MM.1S (cell line): ENCODE results near the gene TMEM108.

Experiments used
- EZH2 ChIP-seq: fragments of 300-600 bp; sonication (generic); optimal IDR thresholded peaks from 2 replicates; pipeline ENCODE3; 2017; ENCODE audit warnings: low read depth, mild to moderate bottlenecking, antibody characterized with exemption, low read length, mixed read lengths
- EZH2phosphoT487 ChIP-seq: fragments of 300-600 bp; sonication (generic); IDR thresholded peaks from 2 replicates; pipeline ENCODE4 v1.6.1; 2018; ENCODE audit warnings: antibody characterized with exemption, low read length
- TF ChIP-seq, protein P1 (sequence below): fragments of 300-600 bp; sonication (generic); IDR thresholded peaks from 2 replicates; pipeline ENCODE4 v1.5.1; 2016; ENCODE audit warnings: antibody characterized with exemption, low read length, mixed read lengths

DNA sequence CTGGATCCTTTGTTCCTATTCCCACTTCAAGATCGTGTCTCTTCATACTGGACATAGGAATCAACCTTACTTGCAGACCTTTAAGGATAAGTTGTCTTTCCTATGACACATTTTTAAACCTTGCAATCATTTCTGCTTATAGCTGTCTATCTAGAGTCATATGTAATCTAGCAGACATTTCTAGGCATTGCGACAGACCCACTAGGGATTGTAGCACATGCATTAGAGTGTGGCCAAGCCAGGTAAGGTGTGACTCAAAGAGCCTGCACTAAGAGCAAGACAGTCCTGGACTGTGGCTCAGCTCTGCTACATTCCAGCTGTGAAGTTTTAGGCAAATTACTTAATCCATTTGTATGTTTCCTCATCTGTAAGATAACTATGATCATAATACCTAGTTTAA lies 322.8 kb downstream of the TMEM108 start:
- TF ChIP-seq, protein P1, sequence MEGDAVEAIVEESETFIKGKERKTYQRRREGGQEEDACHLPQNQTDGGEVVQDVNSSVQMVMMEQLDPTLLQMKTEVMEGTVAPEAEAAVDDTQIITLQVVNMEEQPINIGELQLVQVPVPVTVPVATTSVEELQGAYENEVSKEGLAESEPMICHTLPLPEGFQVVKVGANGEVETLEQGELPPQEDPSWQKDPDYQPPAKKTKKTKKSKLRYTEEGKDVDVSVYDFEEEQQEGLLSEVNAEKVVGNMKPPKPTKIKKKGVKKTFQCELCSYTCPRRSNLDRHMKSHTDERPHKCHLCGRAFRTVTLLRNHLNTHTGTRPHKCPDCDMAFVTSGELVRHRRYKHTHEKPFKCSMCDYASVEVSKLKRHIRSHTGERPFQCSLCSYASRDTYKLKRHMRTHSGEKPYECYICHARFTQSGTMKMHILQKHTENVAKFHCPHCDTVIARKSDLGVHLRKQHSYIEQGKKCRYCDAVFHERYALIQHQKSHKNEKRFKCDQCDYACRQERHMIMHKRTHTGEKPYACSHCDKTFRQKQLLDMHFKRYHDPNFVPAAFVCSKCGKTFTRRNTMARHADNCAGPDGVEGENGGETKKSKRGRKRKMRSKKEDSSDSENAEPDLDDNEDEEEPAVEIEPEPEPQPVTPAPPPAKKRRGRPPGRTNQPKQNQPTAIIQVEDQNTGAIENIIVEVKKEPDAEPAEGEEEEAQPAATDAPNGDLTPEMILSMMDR = no peak
- no peak for TF ChIP-seq EZH2phosphoT487
- no peak for TF ChIP-seq EZH2
